ENCODE results near the gene KRT14. TPM values are rescaled to one million over a fixed set of nuclear protein-coding genes. Genes with fewer than 3 reads are reported as not detected.

KRT14 gene
- total RNA-seq, 1 experiment from 2014 or later = not detected

GRCh38 chr17:41532947-41533570, 53.6 kb downstream of the KRT14 start:
- DNase-seq = no peak
- no peak overlapping the region for H3K4me3 ChIP-seq (ENCODE audit: insufficient read depth, low read depth, low read length)
- no peaks in the 10 kb centered on the region for H3K36me3 ChIP-seq (replicated peaks; ENCODE audit: control insufficient read depth, insufficient read depth, low read length)
- H3K27me3 ChIP-seq (ENCODE audit: control insufficient read depth, insufficient read depth, low read length) = peaks cover 2% of the 10 kb centered on the region; the same call in 1 of the 2 replicates

Other genes with a start within 250 kb of the KRT14 start
- not detected in 2 replicates for gene KRT33A, start 236.1 kb downstream of the KRT14 start, total RNA-seq (2014; rRNA removed; shearing (Covaris generic))
- gene KRT33B, start 217.1 kb downstream of the KRT14 start, total RNA-seq (2014; rRNA removed; shearing (Covaris generic)) = not detected in 2 replicates
- gene KRT34, start 204.6 kb downstream of the KRT14 start, total RNA-seq (2014; rRNA removed; shearing (Covaris generic)) = not detected in 2 replicates
- not detected in 2 replicates for gene KRT31, start 189.3 kb downstream of the KRT14 start, total RNA-seq (2014; rRNA removed; shearing (Covaris generic))
- gene KRT37, start 162.3 kb downstream of the KRT14 start, total RNA-seq (2014; rRNA removed; shearing (Covaris generic)) = not detected in 2 replicates
- gene KRT38, start 145.9 kb downstream of the KRT14 start, total RNA-seq (2014; rRNA removed; shearing (Covaris generic)) = not detected in 2 replicates
- not detected in 2 replicates for gene KRT32, start 119.5 kb downstream of the KRT14 start, total RNA-seq (2014; rRNA removed; shearing (Covaris generic))
- gene KRT35, start 105.7 kb downstream of the KRT14 start, total RNA-seq (2014; rRNA removed; shearing (Covaris generic)) = not detected in 2 replicates
- not detected in 2 replicates for gene KRT36, start 97.0 kb downstream of the KRT14 start, total RNA-seq (2014; rRNA removed; shearing (Covaris generic))
- gene KRT13, start 81.3 kb downstream of the KRT14 start, total RNA-seq (2014; rRNA removed; shearing (Covaris generic)) = not detected in 2 replicates
- 0.52 and 0.59 TPM in 2 replicates for gene KRT15, start 68.0 kb downstream of the KRT14 start, total RNA-seq (2014; rRNA removed; shearing (Covaris generic))
- gene KRT19, start 58.6 kb downstream of the KRT14 start, total RNA-seq (2014; rRNA removed; shearing (Covaris generic)) = 44.9 and 116 TPM in 2 replicates
- not detected in 2 replicates for gene KRT9, start 14.8 kb downstream of the KRT14 start, total RNA-seq (2014; rRNA removed; shearing (Covaris generic))
- not detected in 2 replicates for gene KRT16, start 25.9 kb upstream of the KRT14 start, total RNA-seq (2014; rRNA removed; shearing (Covaris generic))
- 0.07 TPM in 1 of 2 replicates, not detected in the other for gene KRT17, start 37.7 kb upstream of the KRT14 start, total RNA-seq (2014; rRNA removed; shearing (Covaris generic))
- gene EIF1, start 102.0 kb upstream of the KRT14 start, total RNA-seq (2014; rRNA removed; shearing (Covaris generic)) = 62.6 and 74.3 TPM in 2 replicates
- not detected in 2 replicates for gene GAST, start 125.4 kb upstream of the KRT14 start, total RNA-seq (2014; rRNA removed; shearing (Covaris generic))
- gene HAP1, start 147.7 kb upstream of the KRT14 start, total RNA-seq (2014; rRNA removed; shearing (Covaris generic)) = 0.28 and 0.48 TPM in 2 replicates
- 58.4 and 68.5 TPM in 2 replicates for gene JUP, start 199.8 kb upstream of the KRT14 start, total RNA-seq (2014; rRNA removed; shearing (Covaris generic))
- 34.7 and 44.6 TPM in 2 replicates for gene P3H4, start 225.1 kb upstream of the KRT14 start, total RNA-seq (2014; rRNA removed; shearing (Covaris generic))
- gene FKBP10, start 226.1 kb upstream of the KRT14 start, total RNA-seq (2014; rRNA removed; shearing (Covaris generic)) = 206 and 213 TPM in 2 replicates
- gene NT5C3B, start 249.3 kb upstream of the KRT14 start, total RNA-seq (2014; rRNA removed; shearing (Covaris generic)) = 62.2 and 77.1 TPM in 2 replicates